ENCODE measurements around the gene ADARB1.

ADARB1 gene

GRCh38 chr21:45252448-45252925 is 178.1 kb downstream of the ADARB1 start:
- no peak for DNase-seq (ENCODE audit: low spot score)

DNA sequence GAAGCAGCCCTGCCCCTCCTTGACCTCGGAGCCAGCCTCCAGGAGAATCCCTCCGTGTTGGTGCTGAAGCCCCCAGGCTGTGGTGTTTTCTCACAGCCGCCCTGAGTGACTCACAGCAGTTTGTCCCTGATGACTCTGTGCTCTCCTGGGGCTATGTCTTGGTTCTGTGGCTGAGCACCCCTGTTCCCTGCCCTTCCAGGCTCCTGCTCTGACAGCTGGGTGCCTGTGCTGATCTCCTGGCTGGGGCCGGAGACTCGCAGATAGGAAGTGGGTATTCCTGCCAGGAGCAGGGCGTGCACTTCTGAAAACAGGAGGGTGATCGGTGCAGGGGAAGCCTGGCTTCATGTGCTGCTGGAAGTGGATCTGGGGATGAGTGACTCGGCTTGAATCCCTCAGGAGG is 178.8 kb downstream of the ADARB1 start:
- no peak for DNase-seq (ENCODE audit: low spot score)

DNA sequence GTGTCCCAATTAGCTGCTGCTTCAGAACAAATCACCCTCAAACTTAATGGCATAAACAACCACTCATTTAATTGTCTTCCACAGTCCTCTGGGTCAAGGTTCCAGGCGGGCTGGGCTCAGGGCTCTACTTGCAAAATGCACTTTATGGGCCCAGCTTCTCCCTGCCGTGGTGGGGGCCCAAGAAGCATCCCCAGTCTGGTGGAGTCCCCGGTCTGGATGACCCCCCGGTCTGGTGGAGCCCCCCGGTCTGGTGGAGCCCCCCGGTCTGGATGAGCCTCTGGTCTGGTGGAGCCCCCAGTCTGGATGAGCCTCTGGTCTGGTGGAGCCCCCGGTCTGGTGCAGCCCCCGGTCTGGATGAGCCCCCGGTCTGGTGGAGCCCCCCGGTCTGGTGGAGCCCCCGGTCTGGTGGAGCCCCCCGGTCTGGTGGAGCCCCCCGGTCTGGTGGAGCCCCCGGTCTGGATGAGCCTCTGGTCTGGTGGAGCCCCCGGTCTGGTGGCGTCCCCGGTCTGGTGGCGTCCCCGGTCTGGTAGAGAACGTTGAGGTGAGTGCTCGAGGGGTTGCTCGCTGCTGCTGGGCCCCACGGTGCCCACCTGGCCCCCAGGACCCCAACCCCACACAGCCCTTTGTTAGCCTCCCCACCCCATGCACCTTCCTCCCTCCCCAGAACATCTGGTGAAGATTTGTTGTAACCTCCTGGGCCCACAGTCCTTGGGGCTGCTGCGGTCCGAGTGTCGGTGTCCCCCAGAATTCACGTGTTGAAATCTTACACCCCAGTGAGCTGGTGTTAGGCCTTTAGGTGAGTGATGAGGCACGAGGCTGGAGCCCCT is 179.5 kb downstream of the ADARB1 start:
- no peak for DNase-seq (ENCODE audit: low spot score)

GRCh38 chr21:45254460-45254930 is 180.1 kb downstream of the ADARB1 start:
- DNase-seq (ENCODE audit: low spot score), result no peak

DNA sequence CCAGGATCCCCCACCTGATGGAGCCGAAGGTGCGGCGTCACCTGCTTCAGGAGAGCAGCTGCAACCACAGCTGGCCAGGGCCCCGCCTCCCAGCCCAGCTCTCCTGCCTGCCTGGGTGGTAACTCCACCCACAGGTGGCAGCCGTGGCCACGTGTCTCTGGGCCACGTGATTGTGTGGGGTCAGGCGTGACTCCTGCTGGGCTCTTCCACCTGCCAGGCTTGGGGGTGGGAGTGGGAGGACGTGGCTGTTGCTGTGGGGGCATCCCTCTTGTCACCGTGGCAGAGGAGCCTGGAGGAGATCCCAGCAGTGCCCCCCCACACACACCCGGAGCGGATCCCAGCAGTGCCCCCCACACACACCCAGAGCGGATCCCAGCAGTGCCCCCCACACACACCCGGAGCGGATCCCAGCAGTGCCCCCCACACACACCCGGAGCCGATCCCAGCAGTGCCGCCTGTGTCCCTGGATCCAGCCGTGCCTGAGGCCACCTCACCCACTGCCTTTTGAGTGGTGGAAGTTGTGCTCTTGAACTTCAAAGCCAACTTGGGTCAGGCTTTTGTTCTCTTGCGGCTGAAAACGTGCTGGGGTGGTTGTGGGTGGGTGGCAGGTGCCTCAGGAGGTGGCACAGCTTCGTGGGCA is 181.1 kb downstream of the ADARB1 start:
- DNase-seq (ENCODE audit: low spot score), result no peak

DNA sequence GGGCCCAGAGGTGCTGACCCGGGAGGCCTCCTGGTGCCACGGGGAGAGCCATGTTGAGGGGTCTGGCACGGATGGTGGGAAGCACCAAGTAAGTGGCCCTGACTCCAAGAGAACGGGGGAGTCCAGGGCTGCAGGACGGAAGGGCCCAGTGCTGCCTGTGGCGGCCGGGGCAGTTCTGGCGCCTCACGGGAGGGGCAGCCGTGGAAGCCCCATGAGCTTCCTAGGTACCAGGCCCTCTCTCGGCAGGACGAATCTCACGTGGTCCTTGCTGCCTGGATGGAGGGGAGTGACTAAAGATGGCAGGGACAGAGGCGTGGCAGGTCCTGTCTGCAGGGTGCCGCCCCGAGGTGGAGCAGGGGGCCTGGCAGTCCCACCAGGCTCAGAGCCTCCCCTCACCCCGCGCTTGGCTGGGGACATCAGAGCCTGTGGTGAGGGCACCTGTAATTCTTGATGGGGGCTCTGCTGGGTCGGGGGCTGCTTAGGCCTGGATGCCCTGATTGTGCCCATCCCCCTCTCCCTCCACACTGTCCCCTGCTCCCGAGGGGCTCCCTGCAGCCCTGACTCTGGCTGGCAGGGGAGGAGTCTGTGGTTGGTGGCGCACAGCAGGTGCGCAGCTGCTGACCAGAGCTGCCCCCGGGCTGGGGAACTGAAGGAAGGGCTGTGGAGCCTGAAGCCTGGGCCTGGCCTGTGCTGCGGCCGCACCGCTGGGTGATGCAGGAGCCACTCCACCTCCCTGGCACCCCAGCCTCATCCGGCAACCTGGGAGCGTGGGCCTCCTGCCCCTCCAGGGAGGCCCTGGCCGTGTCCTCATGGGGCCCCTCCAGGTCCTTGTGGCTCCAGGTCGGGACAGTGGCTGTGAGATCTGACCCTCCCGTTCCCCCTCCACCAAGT is 181.9 kb downstream of the ADARB1 start:
- no peak for DNase-seq (ENCODE audit: low spot score)

DNA sequence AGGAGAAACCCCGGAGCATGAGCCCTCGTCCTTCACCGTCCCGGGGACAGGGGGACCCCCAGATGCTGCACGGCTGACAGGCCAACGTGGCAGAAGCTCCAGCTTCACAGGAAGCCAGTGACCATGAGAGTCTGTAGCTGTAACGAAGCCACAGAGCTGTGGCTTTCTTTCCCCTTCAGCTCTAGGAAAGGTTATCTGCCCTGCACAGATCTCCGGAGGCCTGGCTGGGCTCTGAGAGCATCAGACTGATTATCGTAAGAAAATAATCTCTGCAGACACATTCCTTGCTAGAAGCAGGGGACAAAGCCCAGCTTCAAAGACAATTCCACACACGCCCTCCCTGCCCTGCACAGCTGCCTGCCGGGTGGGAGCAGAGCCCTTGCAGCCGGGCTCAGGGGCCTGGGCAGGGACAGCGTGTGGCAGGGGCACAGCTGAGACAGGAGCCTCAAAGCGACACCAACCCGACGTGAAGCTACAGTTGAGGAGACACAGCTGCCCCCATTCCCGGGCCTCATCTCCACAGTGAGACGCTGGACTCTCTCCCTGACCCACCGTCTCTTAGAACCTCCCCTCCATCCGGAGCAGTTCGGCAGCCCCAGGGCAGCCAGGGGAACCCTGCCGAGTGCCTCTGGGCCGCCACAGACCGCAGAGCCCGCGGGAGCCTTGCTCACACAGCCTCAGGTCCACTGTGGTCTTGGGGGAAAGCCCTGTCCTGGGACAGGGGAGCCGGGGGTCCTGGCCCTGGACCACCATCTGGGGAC is 182.7 kb downstream of the ADARB1 start:
- DNase-seq (ENCODE audit: low spot score), result peak; percentile 6

GRCh38 chr21:45257673-45258341 is 183.4 kb downstream of the ADARB1 start:
- DNase-seq (ENCODE audit: low spot score), result no peak

DNA sequence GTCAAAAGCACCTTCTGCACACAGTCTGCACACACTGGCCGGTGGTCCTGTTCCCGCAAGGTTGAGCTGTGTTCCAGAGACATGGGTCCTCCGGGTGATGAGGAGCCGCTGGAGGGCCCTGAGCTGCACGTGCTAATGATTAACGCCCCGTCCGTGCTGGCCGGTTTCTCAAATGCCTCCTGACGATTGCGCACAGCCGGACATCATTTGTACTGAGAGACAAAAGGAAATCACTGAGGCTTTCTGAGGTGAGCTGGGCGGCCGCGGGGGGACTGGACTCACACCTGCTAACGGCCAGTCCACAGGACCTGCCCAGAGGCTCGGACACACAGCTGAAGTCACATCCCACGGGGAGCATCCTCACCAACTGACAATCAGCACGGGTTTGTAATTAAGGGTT is 184.1 kb downstream of the ADARB1 start:
- no peak for DNase-seq (ENCODE audit: low spot score)

- DNase-seq (ENCODE audit: low spot score), result no peak
Measured at GRCh38 chr21:45259206-45259840, 184.9 kb downstream of the ADARB1 start.

GRCh38 chr21:45260191-45260825 is 185.9 kb downstream of the ADARB1 start:
- DNase-seq (ENCODE audit: low spot score), result no peak

DNA sequence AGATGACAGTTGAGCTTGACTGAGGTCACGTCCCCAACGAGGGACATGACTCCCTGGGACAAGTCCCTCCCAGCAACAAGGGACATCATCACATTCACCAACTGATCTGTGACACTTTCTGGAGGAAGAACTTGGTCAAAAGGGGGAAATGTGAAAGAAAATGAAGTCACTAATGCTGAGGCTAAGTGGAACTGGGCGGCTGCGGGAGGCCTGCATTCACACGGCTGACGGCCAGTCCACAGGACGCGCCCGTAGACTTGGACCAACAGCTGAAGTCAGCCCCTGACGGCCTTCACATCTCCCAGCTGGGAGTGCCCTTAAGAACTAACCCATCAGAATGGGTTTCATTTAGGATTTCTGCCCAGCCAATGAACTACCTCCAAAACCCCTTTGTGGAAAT is 186.7 kb downstream of the ADARB1 start:
- DNase-seq (ENCODE audit: low spot score), result no peak

DNA sequence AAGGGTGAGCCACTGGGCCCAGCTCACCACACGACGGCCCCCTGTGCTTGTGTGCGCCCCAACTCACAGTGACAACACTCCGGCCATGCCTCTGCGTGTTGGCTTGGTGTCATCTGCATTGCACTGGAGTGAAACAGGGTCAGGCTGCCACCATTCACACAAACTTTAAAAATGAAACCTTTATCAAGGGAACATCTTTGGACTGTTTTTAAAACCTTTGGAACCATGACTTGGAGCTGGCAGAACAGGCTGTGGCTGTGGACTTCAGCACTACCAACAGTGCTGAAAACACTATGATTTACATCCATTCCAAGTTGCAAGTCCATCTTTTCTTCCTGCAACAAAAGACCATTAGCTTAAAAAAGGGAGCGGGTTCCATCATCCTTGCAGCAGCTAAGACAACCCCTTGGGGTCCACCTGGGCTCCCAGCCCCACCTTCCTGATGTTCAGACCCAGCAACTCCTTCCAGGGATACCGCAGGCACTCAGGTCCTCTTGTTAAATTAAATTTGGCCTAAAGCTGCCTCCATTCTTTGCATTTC is 187.7 kb downstream of the ADARB1 start:
- no peak for DNase-seq (ENCODE audit: low spot score)

DNA sequence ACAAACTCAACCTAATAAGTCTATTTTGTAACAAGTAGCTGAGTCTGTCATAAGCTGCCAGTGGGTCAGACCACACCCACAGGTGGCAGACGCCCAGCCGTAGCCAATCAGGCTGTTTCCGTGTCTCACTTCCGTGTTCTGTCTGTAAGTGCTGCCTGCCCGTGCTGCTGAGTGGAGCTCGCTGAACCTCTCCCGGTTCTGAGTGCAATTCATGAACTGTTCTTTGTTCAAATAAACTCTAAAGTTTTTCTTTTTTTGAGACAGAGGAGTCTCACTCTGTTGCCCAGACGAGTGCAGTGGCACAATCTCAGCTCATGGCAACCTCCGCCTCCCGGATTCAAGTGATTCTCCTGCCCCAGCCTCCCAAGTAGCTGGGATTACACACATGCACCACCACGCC is 188.2 kb downstream of the ADARB1 start:
- DNase-seq (ENCODE audit: low spot score), result no peak

DNA sequence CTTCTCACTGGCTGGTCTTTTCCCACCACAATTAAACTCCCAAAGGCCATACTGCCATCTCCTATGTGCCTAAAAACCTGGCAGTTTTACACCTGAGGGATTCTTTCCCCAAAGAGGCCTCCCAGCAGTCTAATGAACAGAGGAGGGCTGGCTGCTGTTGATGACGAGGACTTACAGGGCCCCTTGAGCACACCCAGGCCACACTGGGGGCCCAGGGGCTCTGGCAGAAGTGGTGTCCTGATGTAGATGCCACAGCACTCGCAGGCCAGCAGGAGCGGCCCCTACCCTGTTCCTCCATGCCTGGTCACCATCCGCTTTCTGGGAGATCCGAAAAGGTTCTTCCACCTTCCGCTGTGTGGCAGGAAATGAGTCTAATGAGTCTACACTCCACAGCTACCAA is 189.2 kb downstream of the ADARB1 start:
- DNase-seq (ENCODE audit: low spot score), result no peak

- DNase-seq (ENCODE audit: low spot score), result no peak
Measured at GRCh38 chr21:45264146-45264911, 189.9 kb downstream of the ADARB1 start.

- no peak for DNase-seq (ENCODE audit: low spot score)
Measured at GRCh38 chr21:45264912-45265515, 190.6 kb downstream of the ADARB1 start.

GRCh38 chr21:45265721-45266517 is 191.5 kb downstream of the ADARB1 start:
- DNase-seq (ENCODE audit: low spot score), result no peak

All from hematopoietic multipotent progenitor cell treated with erythropoietin and hydrocortisone succinate and interleukin-3 and kit ligand, for 15 days (in vitro differentiated cells).